ENCODE results near the gene PDE4D.
"Not testable (repeated sequence)": the region's sequence is repeated elsewhere in the genome, so short reads cannot be mapped to it uniquely, and the experiment has no call there.

The PDE4D gene

DNA sequence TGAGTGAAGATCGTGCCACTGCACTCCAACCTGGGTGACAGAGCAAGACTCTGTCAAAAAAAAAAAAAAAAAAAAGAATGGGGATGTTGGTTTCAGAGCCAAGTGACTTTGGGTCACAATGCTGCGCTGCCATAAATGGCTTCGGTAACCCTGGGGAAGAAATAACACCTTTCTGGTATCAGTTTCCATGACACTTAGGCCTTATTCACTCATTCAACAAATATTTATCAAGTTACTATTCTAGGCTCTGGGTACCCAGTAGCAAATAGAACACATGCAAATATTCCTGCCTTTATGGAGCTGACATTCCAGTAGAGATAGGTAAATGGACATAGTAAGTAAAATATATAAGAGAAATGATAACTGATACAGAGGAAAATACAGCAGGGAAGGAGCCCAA, 454.2 kb downstream of the PDE4D start:
- H3K36me3 Mint-ChIP-seq = no peaks in the 10 kb centered on the region
- no peak overlapping the region for H3K27ac Mint-ChIP-seq
- no peaks in the 10 kb centered on the region for H3K4me1 Mint-ChIP-seq
- H3K9me3 Mint-ChIP-seq = no peaks in the 10 kb centered on the region
- no peak overlapping the region for H3K4me3 Mint-ChIP-seq
- H3K27me3 Mint-ChIP-seq = peaks cover 9% of the 10 kb centered on the region

DNA sequence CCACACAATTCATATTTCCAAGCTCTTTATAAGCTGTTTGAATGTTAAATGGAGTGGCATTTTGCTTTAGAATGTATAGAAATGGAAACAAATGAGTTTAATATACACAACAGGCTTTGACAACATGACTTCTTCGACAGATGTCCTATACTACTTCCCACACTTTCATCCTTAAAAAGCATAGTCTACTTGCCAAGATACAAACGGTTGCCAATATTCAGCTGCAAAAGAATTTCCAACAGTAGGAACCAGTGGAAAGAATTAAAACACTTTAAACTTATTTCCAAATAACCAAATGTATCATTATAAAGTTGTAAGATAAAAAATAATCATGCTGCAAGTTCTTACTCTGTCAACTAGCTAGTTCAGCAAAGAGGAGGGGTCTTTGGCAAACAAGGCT, 456.4 kb downstream of the PDE4D start:
- H3K4me3 Mint-ChIP-seq = no peak overlapping the region
- no peaks in the 10 kb centered on the region for H3K4me1 Mint-ChIP-seq
- H3K27ac Mint-ChIP-seq = no peak overlapping the region
- H3K27me3 Mint-ChIP-seq = peaks cover 10% of the 10 kb centered on the region
- H3K36me3 Mint-ChIP-seq = no peaks in the 10 kb centered on the region
- no peaks in the 10 kb centered on the region for H3K9me3 Mint-ChIP-seq

DNA sequence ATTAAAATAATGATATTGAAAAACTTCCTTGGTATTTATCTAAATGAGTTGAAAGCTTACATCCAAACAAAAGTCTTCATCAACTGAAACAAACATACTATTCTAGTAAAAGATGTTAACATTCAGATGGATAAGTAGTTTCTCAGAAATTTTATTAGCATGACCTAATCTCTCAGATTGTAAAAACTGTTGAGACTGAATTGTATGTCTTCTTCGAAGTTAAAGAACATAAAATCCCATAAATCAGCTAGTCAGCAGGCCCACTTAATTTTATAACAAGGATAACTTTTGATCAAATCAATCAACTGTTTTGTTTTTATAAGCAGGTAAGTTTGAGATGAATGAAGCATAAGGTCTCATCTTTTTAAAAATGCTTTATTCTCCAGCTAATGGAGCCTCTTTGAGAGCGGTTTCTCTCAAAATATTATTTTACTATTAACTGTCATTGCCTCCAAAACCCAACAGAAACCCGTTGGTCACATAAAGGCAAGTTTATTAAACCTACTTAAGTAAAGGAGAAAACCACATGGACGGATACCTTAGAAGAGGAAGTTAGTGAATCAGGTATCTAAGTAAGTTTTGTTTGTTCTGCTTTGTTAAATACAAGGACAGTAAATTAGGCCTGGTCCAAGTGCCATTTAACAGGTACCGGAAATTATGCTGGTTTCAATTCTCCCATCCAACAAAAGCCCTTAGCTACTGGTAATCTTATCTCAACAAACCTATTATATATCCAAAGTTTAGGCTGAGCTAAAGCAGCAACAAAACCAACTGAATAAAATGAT, 457.0 kb downstream of the PDE4D start:
- no peak overlapping the region for H3K4me3 Mint-ChIP-seq
- no peak overlapping the region for H3K27ac Mint-ChIP-seq
- no peaks in the 10 kb centered on the region for H3K36me3 Mint-ChIP-seq
- H3K4me1 Mint-ChIP-seq = no peaks in the 10 kb centered on the region
- peaks cover 8% of the 10 kb centered on the region for H3K27me3 Mint-ChIP-seq
- H3K9me3 Mint-ChIP-seq = no peaks in the 10 kb centered on the region

DNA sequence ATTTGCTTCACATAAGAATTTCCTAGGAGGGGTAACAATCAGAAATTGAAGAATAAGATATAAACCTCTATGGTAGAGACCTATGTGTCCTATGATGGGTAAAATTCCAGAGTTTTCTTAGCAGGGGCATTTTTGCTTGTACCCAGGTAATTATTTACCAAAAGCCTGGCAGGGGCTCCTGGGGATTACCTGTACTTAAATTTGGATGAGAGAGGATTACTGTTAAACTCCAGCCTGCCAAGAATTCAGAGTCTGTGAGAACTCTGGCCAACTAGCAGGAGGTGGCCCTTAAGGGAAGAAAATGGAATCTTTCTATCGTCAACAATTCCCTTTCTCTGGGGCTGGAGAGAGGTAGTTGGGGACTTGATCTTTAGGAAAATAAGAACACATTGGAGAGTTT, 460.4 kb downstream of the PDE4D start:
- Mint-ChIP-seq H3K27ac (no peak overlapping the region), H3K4me1 (no peaks in the 10 kb centered on the region), H3K9me3 (no peaks in the 10 kb centered on the region), H3K36me3 (no peaks in the 10 kb centered on the region), H3K4me3 (no peak overlapping the region), H3K27me3 (peaks cover 6% of the 10 kb centered on the region)

DNA sequence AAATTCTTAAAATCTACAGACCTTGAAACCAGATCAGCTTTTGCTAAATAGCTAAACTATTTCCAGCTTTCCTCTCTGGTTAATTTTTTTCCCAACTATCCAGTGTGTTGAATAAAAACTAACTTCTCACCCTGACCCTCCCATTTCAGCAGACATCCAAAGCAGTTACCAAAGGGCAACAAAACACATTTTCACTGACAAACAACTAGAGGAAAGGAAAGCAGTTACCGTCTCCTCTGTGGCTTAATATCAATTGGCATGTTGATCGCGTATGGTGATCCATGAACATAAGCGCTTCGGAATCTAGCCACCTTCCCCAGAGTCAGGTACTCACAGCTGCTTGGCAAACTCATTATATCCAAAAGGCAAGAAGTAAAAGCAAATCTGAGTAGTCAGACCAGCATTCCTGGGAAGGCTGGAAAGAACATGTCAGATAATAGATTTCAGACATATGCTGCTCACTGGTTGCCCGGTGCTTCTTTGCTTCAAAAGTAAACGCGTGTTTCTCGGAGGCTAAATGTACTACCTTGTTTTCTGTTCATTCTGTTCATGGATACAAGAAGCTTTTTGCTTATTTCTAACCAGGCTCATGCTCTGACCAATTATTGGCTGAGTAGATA, 463.4 kb downstream of the PDE4D start:
- Mint-ChIP-seq H3K36me3 (no peaks in the 10 kb centered on the region), H3K27me3 (peaks cover 5% of the 10 kb centered on the region), H3K4me1 (no peaks in the 10 kb centered on the region), H3K9me3 (no peaks in the 10 kb centered on the region), H3K4me3 (no peak overlapping the region), H3K27ac (no peak overlapping the region)

DNA sequence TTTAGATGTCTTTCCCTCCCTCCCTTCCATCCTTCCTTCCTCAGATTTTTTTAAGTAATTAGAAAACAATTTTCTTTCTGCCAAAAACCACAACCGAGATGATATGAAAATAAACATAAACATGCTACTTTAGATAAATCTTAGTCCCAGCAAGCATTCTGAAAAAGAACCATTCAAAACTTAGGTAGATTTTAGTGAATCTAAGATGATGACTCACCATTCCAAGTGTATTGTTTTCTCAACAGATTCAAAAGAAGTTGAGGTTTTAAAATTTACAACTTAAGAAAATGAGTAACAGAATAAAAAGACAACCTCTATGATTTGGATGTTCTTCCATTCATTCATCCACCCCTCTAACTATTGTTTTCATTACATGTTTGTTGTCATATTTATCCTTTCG, 465.1 kb downstream of the PDE4D start:
- Mint-ChIP-seq H3K36me3 (no peaks in the 10 kb centered on the region), H3K4me1 (no peaks in the 10 kb centered on the region), H3K27ac (no peak overlapping the region), H3K9me3 (no peaks in the 10 kb centered on the region), H3K4me3 (no peak overlapping the region), H3K27me3 (no peaks in the 10 kb centered on the region)

DNA sequence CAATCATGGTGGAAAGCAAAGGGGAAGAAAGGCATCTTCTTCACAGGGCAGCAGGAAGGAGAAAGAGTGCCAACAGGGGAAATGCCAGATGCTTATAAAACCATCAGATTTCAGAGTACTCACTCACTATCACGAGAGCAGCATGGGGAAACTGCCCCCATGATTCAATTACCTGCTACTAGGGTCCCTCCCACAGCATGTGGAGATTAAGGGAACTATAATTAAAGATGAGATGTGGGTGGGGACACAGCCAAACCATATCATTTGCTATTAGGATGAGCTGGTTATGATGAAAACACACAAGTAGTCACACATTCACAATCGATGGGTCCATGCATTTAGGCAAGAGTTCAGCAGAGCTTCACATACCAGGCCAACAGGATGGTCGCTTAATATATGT, 469.0 kb downstream of the PDE4D start:
- Mint-ChIP-seq H3K27me3 (no peaks in the 10 kb centered on the region), H3K4me3 (no peak overlapping the region), H3K9me3 (no peaks in the 10 kb centered on the region), H3K27ac (no peak overlapping the region), H3K4me1 (no peaks in the 10 kb centered on the region), H3K36me3 (no peaks in the 10 kb centered on the region)

DNA sequence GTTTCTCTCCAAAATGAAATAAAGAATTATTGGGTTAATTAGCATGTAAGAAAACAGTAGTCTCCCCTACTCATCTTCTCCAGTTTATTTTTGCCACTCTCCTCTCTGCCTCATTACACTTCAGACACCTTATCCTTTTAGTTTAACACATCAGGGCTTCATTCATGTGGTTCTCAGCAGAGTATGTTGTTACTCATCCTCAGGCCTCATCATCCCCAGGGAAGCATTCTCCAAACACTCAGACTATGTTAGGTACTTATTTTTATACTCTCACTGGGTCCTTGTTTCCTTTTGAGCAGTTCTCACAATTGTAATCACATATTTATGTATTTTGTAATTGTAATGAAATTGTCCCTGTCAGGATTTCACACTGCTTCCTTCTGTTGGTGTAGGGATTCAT, 470.5 kb downstream of the PDE4D start:
- Mint-ChIP-seq H3K27me3 (no peaks in the 10 kb centered on the region), H3K4me3 (no peak overlapping the region), H3K4me1 (no peaks in the 10 kb centered on the region), H3K36me3 (no peaks in the 10 kb centered on the region), H3K27ac (no peak overlapping the region), H3K9me3 (no peaks in the 10 kb centered on the region)

DNA sequence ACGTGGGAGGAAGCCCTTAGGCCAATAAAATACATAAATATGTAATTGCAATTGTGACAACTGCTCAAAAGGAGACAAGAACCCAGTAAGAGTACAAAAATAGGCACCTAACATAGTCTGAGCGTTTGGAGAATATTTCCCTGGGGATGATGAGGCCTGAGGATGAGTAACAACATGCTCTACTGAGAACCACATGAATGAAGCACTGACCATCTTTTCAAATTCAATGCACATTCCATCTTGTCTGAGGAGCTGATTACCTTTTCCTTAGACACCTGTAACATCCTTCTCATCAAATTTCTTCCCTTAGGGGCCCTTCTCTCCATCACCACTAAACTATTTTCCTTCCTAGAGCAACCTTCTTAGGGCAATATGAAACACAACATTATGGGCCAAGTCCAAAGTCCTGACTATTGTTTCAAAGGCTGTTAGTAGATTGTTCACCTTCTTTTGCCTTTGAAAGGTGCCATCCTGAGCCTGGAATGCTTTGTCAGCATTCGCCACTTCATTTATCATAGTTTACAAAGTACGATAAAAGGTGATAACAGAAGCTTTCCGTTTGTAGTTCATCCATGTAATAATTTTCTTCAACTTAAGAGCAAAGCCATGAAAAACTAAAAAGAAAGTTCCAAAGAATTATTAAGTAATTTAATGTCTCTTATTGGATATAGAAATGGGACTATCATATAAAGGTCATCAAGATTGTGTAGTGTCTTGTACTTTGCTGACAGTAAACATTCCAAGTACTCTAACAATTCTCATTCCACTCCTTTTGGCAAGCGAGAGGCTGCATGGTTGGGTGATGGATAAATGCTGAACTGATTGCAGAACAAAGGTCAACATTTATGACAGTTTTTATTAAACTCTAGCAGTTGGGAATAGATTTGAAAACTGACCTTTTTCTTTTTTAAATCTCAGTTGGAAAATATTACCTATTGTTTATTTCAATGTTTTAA, 471.3 kb downstream of the PDE4D start:
- H3K4me3 Mint-ChIP-seq = no peak overlapping the region
- H3K27me3 Mint-ChIP-seq = no peaks in the 10 kb centered on the region
- H3K4me1 Mint-ChIP-seq = no peaks in the 10 kb centered on the region
- H3K27ac Mint-ChIP-seq = no peak overlapping the region
- no peaks in the 10 kb centered on the region for H3K9me3 Mint-ChIP-seq
- H3K36me3 Mint-ChIP-seq = no peaks in the 10 kb centered on the region

DNA sequence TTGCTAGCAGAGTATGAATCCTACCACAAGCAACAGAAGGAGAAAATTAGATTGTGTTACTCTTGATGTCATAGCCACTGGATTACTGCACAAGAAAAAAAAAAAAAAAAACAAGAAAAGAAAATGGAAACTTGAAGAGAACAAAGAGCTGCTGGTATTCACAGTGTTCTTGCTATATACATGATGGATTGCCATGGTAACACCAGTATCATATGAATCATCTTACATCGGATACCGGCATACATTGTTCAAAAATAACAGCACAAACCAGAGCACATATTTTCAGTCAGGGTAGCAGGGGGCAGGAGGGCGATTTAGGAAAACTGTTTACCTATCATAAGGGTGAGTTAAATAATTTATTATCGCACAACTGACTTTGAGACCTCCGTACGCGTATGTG, 472.9 kb downstream of the PDE4D start:
- no peak overlapping the region for H3K27ac Mint-ChIP-seq
- no peaks in the 10 kb centered on the region for H3K36me3 Mint-ChIP-seq
- H3K27me3 Mint-ChIP-seq = no peaks in the 10 kb centered on the region
- H3K4me3 Mint-ChIP-seq = no peak overlapping the region
- H3K9me3 Mint-ChIP-seq = no peaks in the 10 kb centered on the region
- no peaks in the 10 kb centered on the region for H3K4me1 Mint-ChIP-seq

DNA sequence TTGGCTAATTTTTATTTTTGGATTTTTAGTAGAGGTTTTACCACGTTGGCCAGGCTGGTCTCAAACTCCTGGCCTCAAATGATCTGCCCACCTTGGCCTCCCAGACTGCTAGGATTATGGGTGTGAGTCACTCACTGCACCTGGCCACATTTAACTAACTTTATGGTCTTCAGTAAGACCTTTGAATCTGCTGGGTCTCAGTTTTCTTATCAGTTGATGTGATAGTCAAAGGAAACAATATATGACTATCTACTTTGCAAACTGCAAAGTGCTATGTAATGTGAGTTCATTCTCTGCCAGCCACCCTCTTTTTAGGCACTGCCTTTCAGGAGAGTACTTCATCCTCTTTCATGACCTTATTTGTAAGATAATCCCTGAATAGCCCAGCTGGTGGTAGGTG, 474.7 kb downstream of the PDE4D start:
- no peaks in the 10 kb centered on the region for H3K4me1 Mint-ChIP-seq
- peaks cover 4% of the 10 kb centered on the region for H3K27me3 Mint-ChIP-seq
- H3K36me3 Mint-ChIP-seq = no peaks in the 10 kb centered on the region
- no peaks in the 10 kb centered on the region for H3K9me3 Mint-ChIP-seq
- no peak overlapping the region for H3K4me3 Mint-ChIP-seq
- H3K27ac Mint-ChIP-seq = no peak overlapping the region

DNA sequence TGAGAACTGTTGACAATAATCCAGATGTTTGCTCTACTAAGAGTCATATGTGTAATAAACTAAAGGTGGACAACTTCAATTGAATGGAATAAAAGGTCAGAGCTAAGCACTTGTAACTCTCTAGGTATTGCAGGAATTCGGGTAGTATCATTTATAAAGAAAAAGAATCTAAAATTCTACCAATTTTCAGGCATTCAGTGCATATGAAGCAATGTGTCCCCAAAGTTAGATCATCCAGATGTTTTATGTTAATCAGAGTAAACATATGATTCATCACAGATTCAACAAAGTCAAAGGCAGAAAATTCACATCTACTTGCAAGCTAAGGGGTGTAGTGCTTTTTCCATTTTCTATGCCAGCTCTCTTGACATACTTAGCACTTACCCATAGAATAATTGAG, 477.1 kb downstream of the PDE4D start:
- no peaks in the 10 kb centered on the region for H3K9me3 Mint-ChIP-seq
- no peak overlapping the region for H3K4me3 Mint-ChIP-seq
- no peak overlapping the region for H3K27ac Mint-ChIP-seq
- peaks cover 4% of the 10 kb centered on the region for H3K27me3 Mint-ChIP-seq
- H3K36me3 Mint-ChIP-seq = no peaks in the 10 kb centered on the region
- no peaks in the 10 kb centered on the region for H3K4me1 Mint-ChIP-seq

DNA sequence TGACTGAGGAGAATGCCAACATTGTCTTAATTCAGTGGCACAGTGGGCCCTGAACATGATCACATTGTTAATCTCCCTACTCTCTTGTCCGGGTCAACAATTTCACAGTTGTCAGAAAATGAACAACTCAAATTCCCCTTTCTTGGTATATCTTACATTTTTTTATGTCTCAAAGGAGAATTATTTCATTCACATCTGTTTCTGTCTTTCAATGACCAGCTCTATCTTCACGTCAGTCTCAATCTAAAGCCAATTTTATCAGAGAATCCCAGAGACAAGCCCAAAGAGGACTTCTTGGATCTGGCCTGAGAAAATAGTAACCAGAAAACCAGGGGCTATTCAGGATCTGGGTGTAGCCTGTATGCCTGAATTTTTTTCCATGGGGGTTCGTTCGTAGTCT, 477.5 kb downstream of the PDE4D start:
- Mint-ChIP-seq H3K27ac (no peak overlapping the region), H3K4me1 (no peaks in the 10 kb centered on the region), H3K4me3 (no peak overlapping the region), H3K36me3 (no peaks in the 10 kb centered on the region), H3K27me3 (peaks cover 6% of the 10 kb centered on the region), H3K9me3 (peaks cover 4% of the 10 kb centered on the region)

DNA sequence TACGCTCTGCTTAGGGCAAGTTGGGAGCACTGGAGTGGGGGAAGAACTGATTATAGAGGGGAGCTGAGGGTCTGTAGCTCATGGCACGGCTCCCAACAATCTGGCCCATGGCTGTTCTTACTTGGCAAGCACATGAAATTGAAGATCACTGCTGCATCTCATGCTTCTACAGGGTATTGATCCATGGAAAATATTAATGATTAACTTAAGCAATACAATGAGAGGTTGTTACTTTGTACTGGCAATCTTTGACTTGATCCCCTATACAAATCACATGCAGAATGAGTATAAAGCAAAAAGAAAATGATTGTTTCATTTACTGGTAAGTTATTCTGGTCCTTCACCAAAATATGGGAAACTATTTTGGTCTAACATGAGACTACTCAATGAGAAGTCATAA, 481.1 kb downstream of the PDE4D start:
- Mint-ChIP-seq H3K27ac (no peak overlapping the region), H3K27me3 (peaks cover 11% of the 10 kb centered on the region), H3K4me1 (no peaks in the 10 kb centered on the region), H3K36me3 (no peaks in the 10 kb centered on the region), H3K4me3 (no peak overlapping the region), H3K9me3 (peaks cover 8% of the 10 kb centered on the region)

DNA sequence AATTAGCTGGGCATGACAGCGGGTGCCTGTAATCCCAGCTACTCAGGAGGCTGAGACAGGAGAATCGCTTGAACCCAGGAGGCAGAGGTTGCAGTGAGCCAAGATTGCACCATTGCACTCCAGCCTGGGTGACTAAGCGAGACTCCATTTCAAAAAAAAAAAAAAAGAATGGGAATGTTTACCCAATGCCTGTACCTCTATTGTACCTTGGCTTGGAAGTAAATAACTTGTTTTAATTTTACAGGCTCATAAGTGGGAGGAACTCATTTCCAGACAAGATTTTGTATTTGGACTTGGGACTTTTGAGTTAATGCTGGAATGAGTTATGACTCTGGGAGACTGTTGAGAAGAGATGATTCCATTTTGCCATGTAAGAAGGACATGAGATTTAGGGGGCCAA, 484.5 kb downstream of the PDE4D start:
- H3K27me3 Mint-ChIP-seq, H3K4me1 Mint-ChIP-seq, H3K36me3 Mint-ChIP-seq, H3K4me3 Mint-ChIP-seq, H3K27ac Mint-ChIP-seq: not testable (repeated sequence)
- H3K9me3 Mint-ChIP-seq = peaks cover 12% of the 10 kb centered on the region

DNA sequence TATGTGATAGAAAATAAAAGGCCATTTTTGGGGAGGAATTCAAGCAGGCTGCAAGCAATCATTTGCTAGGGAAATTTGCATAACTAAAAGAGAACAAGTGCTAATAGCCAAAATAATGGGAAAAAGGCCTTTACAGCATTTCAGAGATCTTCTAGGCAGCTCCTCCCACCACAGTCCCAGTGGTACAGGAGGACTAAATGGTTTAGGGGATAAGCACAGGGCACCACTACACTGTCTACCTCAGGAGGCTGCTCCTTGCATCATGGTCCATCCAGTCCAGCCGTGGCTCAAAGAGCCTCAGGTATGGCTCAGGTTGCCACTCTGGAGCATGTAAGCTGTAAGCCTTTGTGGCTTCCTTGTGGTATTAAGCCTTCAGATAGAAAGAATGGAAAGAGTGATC, 485.6 kb downstream of the PDE4D start:
- H3K27me3 Mint-ChIP-seq = peaks cover 6% of the 10 kb centered on the region
- H3K4me1 Mint-ChIP-seq = no peaks in the 10 kb centered on the region
- no peaks in the 10 kb centered on the region for H3K36me3 Mint-ChIP-seq
- no peak overlapping the region for H3K27ac Mint-ChIP-seq
- peaks cover 17% of the 10 kb centered on the region for H3K9me3 Mint-ChIP-seq
- H3K4me3 Mint-ChIP-seq = no peak overlapping the region

All from activated naive CD4-positive, alpha-beta T cell treated with anti-CD3 and anti-CD28 coated beads, Interleukin-2, amount 50 U/mL, for 24 hours (primary cell).